Suprapubic skin (tissue), 4 donors: ENCODE data around the gene CAPN5. TPM values are rescaled to one million over a fixed set of nuclear protein-coding genes. Genes with fewer than 3 reads are reported as not detected.

ENCODE experiments used
- DNase-seq, 2 donors: peaks; one replicate each; pipeline ENCODE4 v3.0.0-alpha.2; 2019; ENCODE audit warnings: low spot score in 2 of 2
- H3K27ac ChIP-seq: fragments of 200-600 bp; sonication (generic); one replicate; pipeline ENCODE4 v1.5.1; 2019
- H3K27me3 ChIP-seq: fragments of 200-600 bp; sonication (generic); one replicate; pipeline ENCODE4 v1.5.1; 2019
- H3K36me3 ChIP-seq: fragments of 200-600 bp; sonication (generic); one replicate; pipeline ENCODE4 v1.5.1; 2019
- H3K4me1 ChIP-seq: fragments of 200-600 bp; sonication (generic); one replicate; pipeline ENCODE4 v1.5.1; 2019
- H3K4me3 ChIP-seq: fragments of 200-600 bp; sonication (generic); one replicate; pipeline ENCODE4 v1.5.1; 2019; ENCODE audit warnings: mild to moderate bottlenecking
- H3K9me3 ChIP-seq: fragments of 200-600 bp; sonication (generic); one replicate; pipeline ENCODE4 v1.5.1; 2019
- EP300 ChIP-seq: sonication (generic); formaldehyde crosslinking; IDR thresholded peaks from one replicate; pipeline ENCODE4 v1.6.1; 2017; ENCODE audit warnings: antibody characterized with exemption
- POLR2A ChIP-seq, 2 donors: fragments of 450-650 bp; IDR thresholded peaks; one replicate each; pipeline ENCODE4 v1.6.1; 2017; ENCODE audit warnings: antibody characterized with exemption in 2 of 2, mild to moderate bottlenecking in 2 of 2, moderate library complexity in 2 of 2
- POLR2AphosphoS5 ChIP-seq, 3 donors: sonication (generic); formaldehyde crosslinking; IDR thresholded peaks; one replicate each; pipeline ENCODE4 v1.6.1; 2017; ENCODE audit warnings: antibody characterized with exemption in 3 of 3
- WGBS: methylation state at CpG from one replicate; pipeline ENCODE4 v1.1.5; 2018; 5-methylcytosine and 5-hydroxymethylcytosine counted together
- total RNA-seq, 4 donors: library from RNA; depleted of rRNA; stranded (reverse); fragments of >200 nt; gene quantifications; one replicate each; pipeline ENCODE4 v1.1.0, GENCODE V29; 2016
- TF ChIP-seq, protein P1 (sequence below), 2 donors: fragments of 200-600 bp in 1 of 2; fragments of 450-650 bp in 1 of 2; sonication (generic) in 1 of 2; IDR thresholded peaks; one replicate each; pipeline ENCODE4 v1.5.1; 2016 to 2019; ENCODE audit warnings: antibody characterized with exemption in 2 of 2, mild to moderate bottlenecking in 1 of 2, moderate library complexity in 1 of 2

CAPN5 gene
- total RNA-seq, 4 donors from 2014 or later: 0.87 to 2.0 (median 1.1) TPM

DNA sequence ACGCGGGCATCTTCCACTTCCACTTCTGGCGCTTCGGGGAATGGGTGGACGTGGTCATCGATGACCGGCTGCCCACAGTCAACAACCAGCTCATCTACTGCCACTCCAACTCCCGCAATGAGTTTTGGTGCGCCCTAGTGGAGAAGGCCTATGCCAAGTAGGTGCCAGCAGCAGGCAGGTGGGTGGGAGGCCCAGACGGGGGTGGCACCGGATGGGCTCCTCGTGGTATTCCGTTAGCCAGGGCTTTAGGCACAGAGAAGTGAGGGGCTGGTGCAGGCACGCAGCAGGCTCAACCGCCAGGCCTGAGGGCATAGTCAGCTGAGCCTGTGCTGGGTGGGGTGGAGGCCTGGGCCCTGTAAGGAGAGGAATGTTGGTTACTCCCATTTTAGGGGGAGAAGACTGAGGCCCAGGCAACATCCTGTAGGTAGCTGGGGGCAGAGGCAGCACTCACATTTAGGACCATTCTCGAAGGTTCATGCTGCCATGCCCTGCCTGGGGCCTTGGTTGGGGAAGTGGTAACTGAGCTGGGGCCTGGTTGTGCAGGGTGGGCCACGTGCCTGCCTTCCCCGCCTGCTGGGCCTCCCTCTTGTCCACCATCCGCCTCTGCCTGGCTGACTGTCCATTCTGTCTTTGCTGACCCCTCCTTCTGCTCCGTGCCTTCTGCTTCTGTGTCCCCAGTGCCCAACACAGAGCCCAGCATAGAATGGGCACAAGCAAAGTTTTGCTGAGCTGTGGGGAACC lies 46.0 kb downstream of the CAPN5 start:
- H3K9me3 ChIP-seq: no peaks in the 10 kb centered on the region
- no peak overlapping the region for H3K4me3 ChIP-seq
- no peaks in the 10 kb centered on the region for H3K36me3 ChIP-seq
- 90% methylated on average over 19 of the region's 20 CpGs for WGBS
- TF ChIP-seq, protein P1, sequence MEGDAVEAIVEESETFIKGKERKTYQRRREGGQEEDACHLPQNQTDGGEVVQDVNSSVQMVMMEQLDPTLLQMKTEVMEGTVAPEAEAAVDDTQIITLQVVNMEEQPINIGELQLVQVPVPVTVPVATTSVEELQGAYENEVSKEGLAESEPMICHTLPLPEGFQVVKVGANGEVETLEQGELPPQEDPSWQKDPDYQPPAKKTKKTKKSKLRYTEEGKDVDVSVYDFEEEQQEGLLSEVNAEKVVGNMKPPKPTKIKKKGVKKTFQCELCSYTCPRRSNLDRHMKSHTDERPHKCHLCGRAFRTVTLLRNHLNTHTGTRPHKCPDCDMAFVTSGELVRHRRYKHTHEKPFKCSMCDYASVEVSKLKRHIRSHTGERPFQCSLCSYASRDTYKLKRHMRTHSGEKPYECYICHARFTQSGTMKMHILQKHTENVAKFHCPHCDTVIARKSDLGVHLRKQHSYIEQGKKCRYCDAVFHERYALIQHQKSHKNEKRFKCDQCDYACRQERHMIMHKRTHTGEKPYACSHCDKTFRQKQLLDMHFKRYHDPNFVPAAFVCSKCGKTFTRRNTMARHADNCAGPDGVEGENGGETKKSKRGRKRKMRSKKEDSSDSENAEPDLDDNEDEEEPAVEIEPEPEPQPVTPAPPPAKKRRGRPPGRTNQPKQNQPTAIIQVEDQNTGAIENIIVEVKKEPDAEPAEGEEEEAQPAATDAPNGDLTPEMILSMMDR (IDR thresholded peaks at IDR 0.05): no peak
- no peak for TF ChIP-seq POLR2AphosphoS5 (IDR thresholded peaks at IDR 0.05)
- TF ChIP-seq EP300: no peak
- no peak for TF ChIP-seq POLR2A (IDR thresholded peaks at IDR 0.05)
- H3K27ac ChIP-seq: no peak overlapping the region
- H3K27me3 ChIP-seq: no peaks in the 10 kb centered on the region
- DNase-seq: no peak
- H3K4me1 ChIP-seq: no peaks in the 10 kb centered on the region

DNA sequence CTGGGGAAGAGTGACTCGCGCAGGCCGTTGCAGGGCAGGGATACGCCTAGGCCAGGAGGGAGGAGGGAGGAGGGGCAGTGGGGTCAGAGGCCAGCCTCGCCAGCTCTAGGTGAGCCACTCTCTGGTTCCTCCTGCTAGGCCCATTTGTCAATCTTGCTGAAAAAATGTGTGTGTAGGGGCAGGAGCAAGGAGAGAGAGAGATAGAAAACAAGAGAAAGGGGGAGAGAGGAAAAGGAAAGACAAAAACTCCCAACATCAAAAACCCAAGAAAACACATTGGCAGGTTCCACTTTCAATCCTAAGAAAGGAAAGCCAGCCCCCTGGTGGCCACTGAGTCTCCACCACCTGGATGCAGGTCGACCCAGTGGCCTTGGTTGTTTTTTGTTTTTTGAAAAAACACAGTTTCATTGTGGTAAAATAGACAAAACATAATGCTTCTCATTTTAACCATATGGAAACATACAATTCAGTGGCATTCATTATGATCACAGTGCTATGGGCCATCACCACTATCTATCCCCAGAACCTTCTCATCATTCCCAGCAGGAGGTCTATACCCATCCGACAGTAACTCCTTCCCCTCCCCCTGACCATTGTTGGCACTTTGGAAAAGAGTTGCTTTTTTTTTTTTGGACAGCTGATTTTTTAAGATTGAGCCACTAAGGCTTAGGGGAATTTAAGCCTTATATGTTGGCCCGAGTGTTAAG lies 46.8 kb downstream of the CAPN5 start:
- WGBS: 71% methylated on average over 8 of the region's 8 CpGs
- Histone ChIP-seq H3K36me3 (peaks cover 5% of the 10 kb centered on the region), H3K27ac (no peak overlapping the region), H3K4me3 (no peak overlapping the region), H3K4me1 (no peaks in the 10 kb centered on the region), H3K27me3 (no peaks in the 10 kb centered on the region), H3K9me3 (no peaks in the 10 kb centered on the region)
- TF ChIP-seq, protein P1 (IDR thresholded peaks at IDR 0.05): peak in 1 of 2 donors; percentile 53
- TF ChIP-seq POLR2AphosphoS5 (IDR thresholded peaks at IDR 0.05): no peak
- no peak for TF ChIP-seq POLR2A (IDR thresholded peaks at IDR 0.05)
- no peak for DNase-seq

DNA sequence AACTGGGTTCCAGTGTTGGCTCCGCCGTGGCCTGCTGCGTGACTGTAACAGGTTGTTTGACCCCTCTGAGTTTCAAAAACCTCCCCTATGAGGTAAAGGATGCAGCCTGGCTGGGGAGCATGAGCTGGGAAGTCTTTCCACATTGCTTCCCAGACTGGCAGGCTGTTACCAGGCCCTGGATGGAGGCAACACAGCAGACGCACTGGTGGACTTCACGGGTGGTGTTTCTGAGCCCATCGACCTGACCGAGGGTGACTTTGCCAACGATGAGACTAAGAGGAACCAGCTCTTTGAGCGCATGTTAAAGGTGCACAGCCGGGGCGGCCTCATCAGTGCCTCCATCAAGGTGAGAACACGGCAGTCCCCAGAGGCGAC lies 47.3 kb downstream of the CAPN5 start:
- no peak overlapping the region for H3K4me3 ChIP-seq
- H3K36me3 ChIP-seq: peaks cover 10% of the 10 kb centered on the region
- H3K4me1 ChIP-seq: no peaks in the 10 kb centered on the region
- H3K27me3 ChIP-seq: no peaks in the 10 kb centered on the region
- WGBS: 97% methylated on average over 13 of the region's 13 CpGs
- H3K9me3 ChIP-seq: no peaks in the 10 kb centered on the region
- H3K27ac ChIP-seq: no peak overlapping the region
- TF ChIP-seq POLR2A (IDR thresholded peaks at IDR 0.05) (no peak), EP300 (no peak), POLR2AphosphoS5 (IDR thresholded peaks at IDR 0.05) (no peak)
- TF ChIP-seq, protein P1 (IDR thresholded peaks at IDR 0.05): no peak
- no peak for DNase-seq

DNA sequence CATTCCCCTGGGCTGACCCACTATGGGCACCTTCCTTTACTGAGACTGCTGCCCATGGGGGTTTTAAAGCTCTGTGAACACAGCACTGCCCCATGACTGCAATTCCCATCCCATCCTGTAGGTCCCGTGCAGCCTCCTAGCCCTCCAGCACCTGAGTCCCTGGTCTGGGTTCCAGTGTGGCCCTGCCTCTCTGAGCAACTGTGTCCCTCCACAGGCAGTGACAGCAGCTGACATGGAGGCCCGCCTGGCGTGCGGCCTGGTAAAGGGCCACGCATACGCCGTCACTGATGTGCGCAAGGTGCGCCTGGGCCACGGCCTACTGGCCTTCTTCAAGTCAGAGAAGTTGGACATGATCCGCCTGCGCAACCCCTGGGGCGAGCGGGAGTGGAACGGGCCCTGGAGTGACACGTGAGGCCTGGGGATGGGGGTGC lies 48.4 kb downstream of the CAPN5 start:
- WGBS: 94% methylated on average over 16 of the region's 16 CpGs
- no peaks in the 10 kb centered on the region for H3K9me3 ChIP-seq
- no peak overlapping the region for H3K27ac ChIP-seq
- no peaks in the 10 kb centered on the region for H3K27me3 ChIP-seq
- no peak overlapping the region for H3K4me3 ChIP-seq
- TF ChIP-seq POLR2A (IDR thresholded peaks at IDR 0.05) (no peak), EP300 (no peak), POLR2AphosphoS5 (IDR thresholded peaks at IDR 0.05) (no peak)
- TF ChIP-seq, protein P1 (IDR thresholded peaks at IDR 0.05): no peak
- DNase-seq: no peak
- H3K36me3 ChIP-seq: peaks cover 15% of the 10 kb centered on the region
- H3K4me1 ChIP-seq: no peaks in the 10 kb centered on the region

DNA sequence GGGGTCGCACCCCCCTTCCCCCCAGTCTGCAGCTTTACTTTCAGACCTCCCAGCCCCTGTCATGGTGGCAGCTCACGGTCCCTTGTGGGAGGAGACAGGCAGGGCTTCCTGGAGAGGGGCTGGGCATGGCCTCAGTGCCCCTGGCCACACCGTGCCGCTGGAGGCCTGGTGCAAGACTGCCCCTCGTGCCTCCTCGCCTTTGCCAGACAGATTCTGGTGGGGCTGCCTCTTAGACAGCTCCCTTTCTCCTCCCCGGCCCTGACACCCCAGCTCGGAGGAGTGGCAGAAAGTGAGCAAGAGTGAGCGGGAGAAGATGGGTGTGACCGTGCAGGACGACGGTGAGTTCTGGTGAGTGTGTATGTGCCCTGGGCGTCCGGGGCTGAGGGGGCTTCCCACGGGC lies 49.2 kb downstream of the CAPN5 start:
- no peaks in the 10 kb centered on the region for H3K9me3 ChIP-seq
- H3K4me1 ChIP-seq: no peaks in the 10 kb centered on the region
- peaks cover 23% of the 10 kb centered on the region for H3K36me3 ChIP-seq
- H3K27me3 ChIP-seq: no peaks in the 10 kb centered on the region
- no peak overlapping the region for H3K4me3 ChIP-seq
- TF ChIP-seq EP300: no peak
- WGBS: 96% methylated on average over 4 of the region's 15 CpGs
- DNase-seq: no peak
- no peak overlapping the region for H3K27ac ChIP-seq
